Right lobe of liver (tissue), 6 donors: ENCODE results near the gene ZSWIM9. TPM values are rescaled to one million over a fixed set of nuclear protein-coding genes. Genes with fewer than 3 reads are reported as not detected.
A peak's percentile ranks its signal among the peaks of the same experiment; 100 is the strongest.

Source experiments
- ATAC-seq, 4 donors: fragments of 200-7000 bp; cut with Tn5 transposase; one replicate each; pipeline ENCODE4 v1.9.1; 2020; ENCODE audit warnings: mild to moderate bottlenecking in 4 of 4, moderate library complexity in 4 of 4
- DNase-seq, 3 donors: peaks; one replicate each; pipeline ENCODE4 v3.0.0-alpha.2; 2020
- H3K27ac ChIP-seq, 3 donors: fragments of 200-600 bp; one replicate each; pipeline ENCODE4 v1.8.0; 2022
- H3K27me3 ChIP-seq, 2 donors: fragments of 200-600 bp; one replicate each; pipeline ENCODE4 v1.8.0; 2022
- H3K36me3 ChIP-seq, 4 donors: fragments of 200-600 bp; sonication (generic) in 1 of 4; one replicate each; pipeline versions ENCODE4 v1.5.1 to v1.8.0; 2017 to 2022; ENCODE audit warnings: control low read depth in 1 of 4
- H3K4me1 ChIP-seq, 4 donors: fragments of 200-600 bp; sonication (generic) in 1 of 4; one replicate each; pipeline versions ENCODE4 v1.5.1 to v1.8.0; 2017 to 2022; ENCODE audit warnings: control low read depth in 1 of 4
- H3K4me3 ChIP-seq, 3 donors: fragments of 200-600 bp; one replicate each; pipeline ENCODE4 v1.8.0; 2022
- H3K9me3 ChIP-seq, 4 donors: fragments of 200-600 bp; sonication (generic) in 1 of 4; one replicate each; pipeline versions ENCODE4 v1.5.1 to v1.8.0; 2017 to 2022; ENCODE audit warnings: control low read depth in 1 of 4
- CTCF ChIP-seq, 4 donors: fragments of 200-600 bp in 3 of 4; fragments of 450-650 bp in 1 of 4; IDR thresholded peaks; one replicate each; pipeline versions ENCODE4 v1.5.1 to v1.8.0; 2016 to 2022; ENCODE audit warnings: antibody characterized with exemption in 4 of 4, mild to moderate bottlenecking in 2 of 4
- POLR2A ChIP-seq: fragments of 450-650 bp; IDR thresholded peaks from one replicate; pipeline ENCODE4 v1.6.1; 2017; ENCODE audit warnings: antibody characterized with exemption, mild to moderate bottlenecking
- WGBS: methylation state at CpG from one replicate; pipeline ENCODE4 v1.1.6; 2018; ENCODE audit warnings: low coverage, low lambda C conversion rate; ENCODE audit not compliant: insufficient coverage; ENCODE audit errors: missing lambda C conversion rate; 5-methylcytosine and 5-hydroxymethylcytosine counted together
- intact Hi-C, 2 donors: fragments of 100-400 bp; cut with DNase I; formaldehyde crosslinking; loops; one replicate each; pipeline versions ENCODE4 v1.11.2 to v1.14.1; 2022
- total RNA-seq, 6 experiments: library from RNA; depleted of rRNA in 2 of 6; stranded (reverse); fragments of >200 nt in 2 of 6; fragmentation: NEBNext Ultra II Directional in 3 of 6; extraction: Animal tissue kit (Norgen Biotek cat#: 25700) in 3 of 6; gene quantifications; one replicate each; pipeline versions ENCODE4 v1.1.0 to v1.2.4, GENCODE V29; 2016 to 2023
- donor health status: DM: no; HTN: yes; CAD: no.
- donor health status: DM: no; HTN: no; CAD: no.
- donor health status: DM: no; HTN: no; CAD: no.
- donor health status: DM: no; HTN: yes; CAD: no.
- donor health status: DM: no; HTN: yes; CAD: no.

ZSWIM9 gene
- total RNA-seq, 6 experiments from 2014 or later, result 1.5 to 2.5 (median 2.0) TPM

GRCh38 chr19:48190288-48190884 lies 19.9 kb downstream of the ZSWIM9 start:
- intact Hi-C loops, result no loop called here
- no peaks in the 10 kb centered on the region for H3K4me1 ChIP-seq
- H3K36me3 ChIP-seq, result no peaks in the 10 kb centered on the region
- DNase-seq, result peak in 1 of 3 donors; percentile 34
- no peak overlapping the region for H3K4me3 ChIP-seq
- peak in 1 of 4 donors; percentile 33 for ATAC-seq
- WGBS, result 82% methylated on average over 8 of the region's 13 CpGs
- H3K27me3 ChIP-seq, result no peaks in the 10 kb centered on the region
- H3K27ac ChIP-seq, result no peak overlapping the region
- TF ChIP-seq POLR2A, result no peak
- no peak for TF ChIP-seq CTCF (IDR thresholded peaks at IDR 0.05)
- H3K9me3 ChIP-seq, result no peaks in the 10 kb centered on the region

GRCh38 chr19:48190885-48191284 lies 20.4 kb downstream of the ZSWIM9 start:
- intact Hi-C loops, result no loop called here
- TF ChIP-seq POLR2A (no peak), CTCF (IDR thresholded peaks at IDR 0.05) (no peak)

GRCh38 chr19:48192750-48193149 lies 22.3 kb downstream of the ZSWIM9 start:
- 88% methylated on average over 2 of the region's 7 CpGs for WGBS
- Histone ChIP-seq H3K27ac (no peak overlapping the region), H3K4me3 (no peak overlapping the region), H3K4me1 (no peaks in the 10 kb centered on the region), H3K27me3 (no peaks in the 10 kb centered on the region), H3K9me3 (no peaks in the 10 kb centered on the region), H3K36me3 (no peaks in the 10 kb centered on the region)
- no peak for ATAC-seq
- intact Hi-C loops, result no loop called here
- DNase-seq, result peak in 1 of 3 donors; percentile 6
- TF ChIP-seq CTCF (IDR thresholded peaks at IDR 0.05) (no peak), POLR2A (no peak)

More at GRCh38 chr19:48190885-48191284, 20.4 kb downstream of the ZSWIM9 start:
- H3K4me3 ChIP-seq, result no peak overlapping the region
- DNase-seq (no peak), ATAC-seq (no peak)
- WGBS, result 86% methylated on average over 2 of the region's 3 CpGs
- H3K9me3 ChIP-seq, result no peaks in the 10 kb centered on the region
- H3K36me3 ChIP-seq, result no peaks in the 10 kb centered on the region
- no peaks in the 10 kb centered on the region for H3K27me3 ChIP-seq
- no peak overlapping the region for H3K27ac ChIP-seq
- no peaks in the 10 kb centered on the region for H3K4me1 ChIP-seq

- TF ChIP-seq POLR2A (no peak), CTCF (IDR thresholded peaks at IDR 0.05) (peak; percentile 30 to 51 (median 36))
- Histone ChIP-seq H3K27me3 (no peaks in the 10 kb centered on the region), H3K9me3 (no peaks in the 10 kb centered on the region), H3K36me3 (no peaks in the 10 kb centered on the region), H3K4me3 (no peak overlapping the region), H3K4me1 (no peaks in the 10 kb centered on the region), H3K27ac (no peak overlapping the region)
- DNase-seq, result peak in 1 of 3 donors; percentile 45
- intact Hi-C loops, result no loop called here
- 14% methylated on average over 8 of the region's 36 CpGs for WGBS
- no peak for ATAC-seq
These were observed 23.8 kb downstream of the ZSWIM9 start for GRCh38 chr19:48194041-48194843.
